GM19025 (cell line): ENCODE measurements around the gene OASL.
"Not testable (repeated sequence)": the region's sequence is repeated elsewhere in the genome, so short reads cannot be mapped to it uniquely, and the experiment has no call there.

Experiments
- ATAC-seq: cut with Tn5 transposase; IDR thresholded peaks from one replicate; pipeline ENCODE4 v1.9.1; 2021; ENCODE audit warnings: mild to moderate bottlenecking, low read depth, moderate library complexity; ENCODE audit not compliant: unreplicated experiment

OASL gene

GRCh38 chr12:121038861-121039668, at the start of gene OASL:
Gene OASL, minus strand, starts transcription at chr12:121039246. Its CDS starts 275 bp downstream, at chr12:121038971.
- ATAC-seq: peak; percentile 71

- ATAC-seq: no peak
Measured at GRCh38 chr12:121088195-121088585, 49.1 kb upstream of the OASL start.

GRCh38 chr12:121087467-121088194, 48.6 kb upstream of the OASL start:
- ATAC-seq: no peak

- no peak for ATAC-seq
Measured at GRCh38 chr12:121086781-121087295, 47.8 kb upstream of the OASL start.

GRCh38 chr12:121085506-121086353, 46.7 kb upstream of the OASL start:
- ATAC-seq: no peak

- ATAC-seq: no peak
Measured at GRCh38 chr12:121085069-121085468, 46.0 kb upstream of the OASL start.

- ATAC-seq: no peak
Measured at GRCh38 chr12:121084229-121084628, 45.2 kb upstream of the OASL start.

GRCh38 chr12:121080909-121081308, 41.9 kb upstream of the OASL start:
- ATAC-seq: no peak

- no peak for ATAC-seq
Measured at GRCh38 chr12:121079736-121080272, 40.8 kb upstream of the OASL start.

GRCh38 chr12:121077440-121077839, 38.4 kb upstream of the OASL start:
- not testable (repeated sequence) for ATAC-seq

- not testable (repeated sequence) for ATAC-seq
Measured at GRCh38 chr12:121075911-121076310, 36.9 kb upstream of the OASL start.

GRCh38 chr12:121072147-121072546, 33.1 kb upstream of the OASL start:
- no peak for ATAC-seq

- no peak for ATAC-seq
Measured at GRCh38 chr12:121069206-121069605, 30.2 kb upstream of the OASL start.

- ATAC-seq: no peak
Measured at GRCh38 chr12:121065345-121065744, 26.3 kb upstream of the OASL start.

- ATAC-seq: not testable (repeated sequence)
Measured at GRCh38 chr12:121064586-121064985, 25.5 kb upstream of the OASL start.

GRCh38 chr12:121064116-121064515, 25.1 kb upstream of the OASL start:
- no peak for ATAC-seq

- no peak for ATAC-seq
Measured at GRCh38 chr12:121062391-121063045, 23.5 kb upstream of the OASL start.

GRCh38 chr12:121061831-121062230, 22.8 kb upstream of the OASL start:
- ATAC-seq: no peak

- peak; percentile 83 for ATAC-seq
Measured at GRCh38 chr12:121060149-121061001, 21.3 kb upstream of the OASL start.
